HG02571 (cell line): Measurements from ENCODE around the gene TRIM32.

Experiments
- ATAC-seq: cut with Tn5 transposase; IDR thresholded peaks from one replicate; pipeline ENCODE4 v1.9.1; 2021; ENCODE audit warnings: mild to moderate bottlenecking, moderate library complexity; ENCODE audit not compliant: unreplicated experiment

The TRIM32 gene, protein sequence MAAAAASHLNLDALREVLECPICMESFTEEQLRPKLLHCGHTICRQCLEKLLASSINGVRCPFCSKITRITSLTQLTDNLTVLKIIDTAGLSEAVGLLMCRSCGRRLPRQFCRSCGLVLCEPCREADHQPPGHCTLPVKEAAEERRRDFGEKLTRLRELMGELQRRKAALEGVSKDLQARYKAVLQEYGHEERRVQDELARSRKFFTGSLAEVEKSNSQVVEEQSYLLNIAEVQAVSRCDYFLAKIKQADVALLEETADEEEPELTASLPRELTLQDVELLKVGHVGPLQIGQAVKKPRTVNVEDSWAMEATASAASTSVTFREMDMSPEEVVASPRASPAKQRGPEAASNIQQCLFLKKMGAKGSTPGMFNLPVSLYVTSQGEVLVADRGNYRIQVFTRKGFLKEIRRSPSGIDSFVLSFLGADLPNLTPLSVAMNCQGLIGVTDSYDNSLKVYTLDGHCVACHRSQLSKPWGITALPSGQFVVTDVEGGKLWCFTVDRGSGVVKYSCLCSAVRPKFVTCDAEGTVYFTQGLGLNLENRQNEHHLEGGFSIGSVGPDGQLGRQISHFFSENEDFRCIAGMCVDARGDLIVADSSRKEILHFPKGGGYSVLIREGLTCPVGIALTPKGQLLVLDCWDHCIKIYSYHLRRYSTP

DNA sequence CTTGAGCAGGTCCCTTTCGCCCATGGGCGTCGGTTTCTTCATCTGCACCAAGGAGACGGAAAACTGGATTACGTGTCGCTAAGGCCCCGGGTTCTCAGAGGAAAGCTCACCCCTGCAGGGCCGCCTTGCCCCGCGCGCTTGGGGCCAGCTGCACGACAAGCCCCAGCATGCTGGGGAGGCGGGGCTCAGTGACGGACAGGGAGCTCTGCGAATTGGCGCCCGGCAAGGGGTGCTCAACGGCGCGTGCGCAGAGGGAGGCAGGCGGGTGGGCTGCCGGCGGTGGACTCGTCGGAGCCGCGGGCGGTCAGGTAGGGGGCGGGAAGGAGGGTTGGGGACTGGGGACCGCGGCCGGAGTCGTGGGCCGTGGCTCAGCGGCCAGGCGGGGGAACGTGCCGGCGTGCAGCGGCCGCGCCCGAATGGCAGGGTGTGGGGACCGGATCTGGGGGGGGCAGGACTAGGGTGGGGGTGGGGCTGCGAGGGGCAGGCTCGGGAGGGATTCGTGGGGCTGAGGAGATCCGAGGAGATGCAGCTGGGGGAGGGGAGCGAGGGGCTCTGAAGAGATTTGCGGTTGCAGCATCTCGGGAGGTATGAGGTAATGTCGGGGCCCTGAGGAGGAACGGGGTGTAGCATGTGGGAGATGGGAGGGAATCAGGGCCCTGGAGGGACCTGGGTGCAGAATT is at the start of gene TRIM32:
Gene TRIM32, plus strand, starts transcription at position 232 of the 680 bp plus-strand sequence. CDS start 10,438 bp downstream, outside the sequence.
- ATAC-seq: peak; percentile 99

DNA sequence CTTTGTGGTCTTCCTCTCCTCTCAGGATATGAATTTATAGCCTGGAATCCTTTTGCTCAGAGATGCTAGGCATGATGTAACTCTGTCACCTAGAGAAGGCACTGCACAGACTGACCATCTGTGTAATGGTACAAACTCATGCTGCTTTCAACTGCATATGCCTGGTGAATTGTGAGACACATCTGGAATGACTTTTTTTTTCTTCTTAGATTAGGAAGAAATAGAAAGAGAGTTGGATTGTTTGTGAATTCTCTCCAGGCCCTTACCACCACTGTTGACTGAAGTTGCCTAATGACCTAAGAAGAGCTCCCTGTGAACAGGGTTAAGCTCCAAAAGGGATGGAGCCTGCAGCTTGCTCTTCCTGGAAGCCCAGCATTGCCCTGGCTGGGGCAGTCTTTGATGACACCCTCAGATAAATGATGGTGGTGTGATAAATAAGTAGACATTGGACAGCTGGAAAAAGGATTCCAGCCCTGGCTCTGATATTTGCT is 47.8 kb upstream of the TRIM32 start:
- no peak for ATAC-seq

DNA sequence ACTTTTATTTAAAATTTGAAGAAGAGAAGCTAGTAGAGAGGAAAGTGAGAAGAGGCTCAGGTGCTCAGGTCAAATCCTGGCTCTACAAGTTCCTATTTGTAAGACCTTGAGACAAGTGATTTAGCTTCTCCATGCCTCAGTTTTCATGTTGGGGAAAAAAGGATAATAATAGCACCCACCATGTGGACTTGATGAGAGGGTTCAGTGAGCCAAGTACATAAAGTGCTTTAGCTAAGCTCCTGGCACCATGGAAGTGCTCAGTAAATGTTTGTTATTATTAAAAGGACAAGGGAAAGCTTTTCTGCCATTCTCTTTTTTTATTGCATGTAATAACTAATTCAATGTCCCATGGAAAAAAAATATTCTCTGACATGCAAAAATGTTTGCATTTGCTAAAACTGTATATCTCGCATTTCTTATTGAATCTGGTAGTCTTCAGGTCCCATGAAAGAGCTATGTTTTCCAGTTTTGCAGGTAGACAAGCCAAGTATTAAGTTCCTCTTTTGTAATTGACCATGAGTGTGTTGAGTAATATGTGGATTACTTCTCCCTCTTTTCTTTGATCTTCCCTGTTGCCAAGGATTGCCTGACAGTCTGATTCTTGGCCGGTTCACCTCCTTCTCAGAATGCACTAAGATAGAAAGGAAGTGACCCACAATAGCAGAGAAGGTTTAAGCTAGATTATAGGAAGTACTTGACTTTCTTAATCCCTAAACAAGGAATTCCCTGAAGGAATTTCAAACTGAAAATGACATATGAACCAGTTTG is 45.6 kb upstream of the TRIM32 start:
- no peak for ATAC-seq

DNA sequence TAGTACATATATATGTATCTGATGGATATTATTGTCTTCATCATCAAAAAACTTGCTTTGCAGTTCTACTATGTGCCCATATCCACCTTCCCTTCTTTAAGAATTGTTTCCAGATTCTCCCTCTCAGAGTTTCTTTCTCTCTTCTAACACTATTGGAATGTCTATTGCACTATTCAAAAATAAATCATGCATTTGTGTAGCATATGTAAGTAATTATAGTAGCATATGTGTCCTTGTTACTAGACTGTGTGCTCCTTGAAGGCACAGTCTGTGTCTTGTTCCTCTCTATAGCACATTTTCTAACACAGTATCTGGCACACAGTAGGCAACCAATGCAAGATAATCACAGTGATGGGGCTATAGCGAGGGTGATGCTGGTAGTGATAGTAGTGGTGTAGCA is 43.4 kb upstream of the TRIM32 start:
- ATAC-seq: no peak

DNA sequence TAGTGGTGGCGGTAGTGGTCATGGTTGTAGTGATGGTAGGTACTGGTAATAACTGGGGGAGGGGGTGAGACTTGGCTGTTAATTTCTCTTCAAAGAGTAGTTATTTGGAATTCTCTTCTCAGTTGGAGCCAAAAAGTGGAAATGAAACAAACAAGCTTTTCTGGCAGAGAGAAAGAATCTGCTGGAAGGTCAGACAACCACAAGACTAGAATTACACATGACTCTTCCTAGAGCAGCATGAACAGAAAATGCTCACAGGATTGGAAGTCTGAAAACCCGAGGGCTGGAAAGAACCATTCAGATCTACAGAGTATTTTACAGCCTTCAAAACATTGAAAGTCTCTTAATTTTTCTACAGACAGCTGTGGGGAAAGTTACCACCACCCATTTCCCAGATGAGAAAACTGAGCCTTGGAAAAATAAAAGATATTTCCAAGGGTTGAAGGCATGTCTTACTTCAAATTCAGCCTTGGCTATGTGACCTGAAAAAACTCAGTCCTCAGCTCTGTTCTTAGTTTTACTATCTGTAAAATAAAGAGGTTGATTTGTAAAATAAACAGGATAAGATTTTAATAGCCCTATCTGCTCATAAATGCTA is 42.9 kb upstream of the TRIM32 start:
- no peak for ATAC-seq

DNA sequence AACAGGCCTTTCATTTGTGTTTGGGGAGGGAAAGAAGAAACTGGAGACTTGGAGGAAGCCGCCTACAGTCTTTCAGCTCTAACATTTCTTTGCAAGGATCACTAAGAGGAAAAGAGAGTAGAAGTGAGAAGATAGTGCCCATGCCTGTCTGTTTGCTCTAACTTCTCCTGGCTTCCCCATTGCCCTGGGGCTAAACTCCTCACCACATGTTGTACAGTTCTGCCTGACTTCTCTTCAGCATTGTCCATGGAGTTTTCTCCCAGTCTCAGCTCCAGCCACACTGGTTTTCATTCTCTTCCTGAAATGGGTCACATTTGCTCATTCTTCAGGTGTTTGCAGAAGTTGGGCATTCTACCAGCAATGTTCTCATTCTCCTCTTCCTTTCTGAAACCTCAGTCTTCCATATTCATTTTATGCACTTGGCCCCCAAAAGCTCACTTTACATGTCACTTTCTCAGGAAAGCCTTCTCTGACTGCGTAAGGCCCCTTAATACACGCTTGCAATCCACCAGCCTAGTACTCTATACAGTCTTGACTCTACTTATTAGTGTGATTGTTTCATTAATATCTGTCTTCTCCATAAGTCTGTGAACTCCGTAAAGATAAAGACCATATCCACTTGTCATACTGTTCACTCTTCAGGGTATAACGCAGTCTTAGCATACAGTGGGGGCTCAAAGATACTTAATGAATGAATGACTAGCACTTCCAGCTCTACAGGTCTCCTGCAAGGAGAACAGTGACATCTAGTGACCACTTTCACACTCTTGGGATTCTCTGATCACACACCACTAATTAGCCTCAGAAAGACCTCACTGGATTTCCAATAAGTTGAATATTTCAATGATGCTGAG is 40.2 kb upstream of the TRIM32 start:
- no peak for ATAC-seq

DNA sequence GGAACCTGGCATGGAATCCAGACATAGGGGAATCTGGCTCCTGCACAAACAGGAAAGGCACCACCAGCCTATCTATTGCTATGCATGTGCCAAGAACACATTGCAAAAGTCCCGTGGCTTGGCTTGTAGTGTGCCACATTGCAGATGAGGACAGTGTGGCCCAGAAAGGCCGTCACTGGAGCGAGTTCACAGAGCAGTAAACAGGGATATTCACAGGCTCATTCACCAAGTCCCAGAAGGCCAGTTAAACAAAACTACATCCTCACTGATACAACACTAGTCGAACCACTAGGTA is 39.6 kb upstream of the TRIM32 start:
- no peak for ATAC-seq

DNA sequence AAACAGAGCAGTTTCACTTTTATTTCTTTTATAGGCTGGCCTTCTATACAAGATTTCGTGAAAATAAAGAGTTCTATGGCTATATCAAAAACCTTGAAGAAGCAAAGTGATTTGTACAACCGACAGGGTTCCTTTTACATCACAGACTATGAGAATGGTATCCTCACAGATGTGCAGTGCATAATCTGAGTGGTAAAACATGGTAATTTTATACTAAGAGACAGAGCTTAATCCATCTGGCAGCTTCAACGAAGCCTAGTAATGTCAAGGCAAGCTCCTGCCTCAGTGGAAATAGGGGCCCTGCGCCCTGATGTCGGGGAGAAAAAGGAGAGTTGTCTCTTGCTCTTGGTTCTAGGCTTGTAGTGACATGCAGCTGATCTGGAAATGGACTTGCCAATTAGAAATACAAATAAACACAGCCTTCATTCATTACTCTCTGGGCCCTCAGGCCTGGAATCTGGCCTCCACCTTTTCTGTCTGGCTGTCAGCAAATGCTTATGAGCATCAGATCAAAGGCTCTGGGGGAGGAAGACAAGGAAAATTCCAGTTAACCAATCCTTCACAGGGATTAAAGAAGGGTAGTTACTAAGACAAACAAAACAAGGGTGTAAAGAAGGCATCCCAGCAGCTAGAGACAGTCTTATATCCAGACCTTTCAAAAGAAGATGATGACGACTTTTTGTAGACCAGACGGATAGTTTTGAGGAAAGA is 33.6 kb upstream of the TRIM32 start:
- ATAC-seq: no peak

DNA sequence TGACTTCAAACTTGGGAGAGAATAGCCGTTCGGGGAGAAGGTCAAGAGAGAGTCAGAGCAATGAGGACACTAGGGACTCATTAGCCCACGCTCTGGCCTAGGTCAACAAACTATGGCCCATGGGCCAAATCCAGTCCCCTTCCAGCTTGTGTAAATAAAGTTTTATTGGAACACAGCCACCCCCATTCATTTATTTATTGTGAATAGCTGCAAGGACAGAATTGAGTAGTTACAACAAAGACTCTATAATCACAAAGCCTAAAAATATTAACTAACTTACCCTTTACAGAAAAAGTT is 33.1 kb upstream of the TRIM32 start:
- ATAC-seq: no peak

DNA sequence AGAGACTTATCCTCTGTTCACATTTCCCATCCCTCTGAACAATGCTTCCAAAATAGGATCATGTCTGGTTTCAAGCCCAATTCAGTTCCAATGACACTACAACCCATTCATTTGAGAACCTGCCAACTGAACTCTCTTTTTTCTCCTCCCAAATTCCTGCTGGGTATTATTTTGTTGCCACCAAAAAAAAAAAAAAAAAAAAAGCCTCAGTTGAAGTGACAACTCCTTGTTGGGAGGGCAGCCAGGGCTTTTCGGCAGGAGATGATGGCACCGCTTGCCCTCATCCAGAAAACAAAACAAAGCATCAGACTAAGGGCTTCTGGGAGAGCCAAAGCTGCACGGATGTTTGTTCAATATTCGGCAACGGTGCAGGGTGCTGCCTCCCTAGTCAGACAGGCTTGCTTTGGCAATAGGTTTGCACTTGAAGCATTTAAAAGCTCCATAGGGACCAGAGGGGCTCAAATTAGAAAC is 30.6 kb upstream of the TRIM32 start:
- ATAC-seq: no peak

DNA sequence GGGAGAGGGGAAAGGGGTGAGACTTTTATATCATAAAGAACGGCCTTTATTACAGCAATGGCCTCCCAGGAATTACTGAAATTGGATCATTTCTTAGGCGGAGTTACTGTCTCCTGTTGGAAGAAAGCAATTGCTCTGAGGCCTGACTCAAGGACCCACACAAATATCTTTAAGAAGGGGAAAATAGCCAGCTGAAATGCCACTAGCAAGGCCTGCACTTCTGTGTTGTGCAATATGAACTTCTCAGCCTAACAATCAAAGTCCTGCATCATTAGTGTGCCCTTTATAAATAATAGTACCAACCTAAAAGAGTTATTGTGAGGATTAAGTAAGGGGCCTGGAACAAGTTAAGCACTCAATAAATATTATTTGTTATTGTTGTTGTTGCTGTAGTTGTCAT is 30.1 kb upstream of the TRIM32 start:
- no peak for ATAC-seq

DNA sequence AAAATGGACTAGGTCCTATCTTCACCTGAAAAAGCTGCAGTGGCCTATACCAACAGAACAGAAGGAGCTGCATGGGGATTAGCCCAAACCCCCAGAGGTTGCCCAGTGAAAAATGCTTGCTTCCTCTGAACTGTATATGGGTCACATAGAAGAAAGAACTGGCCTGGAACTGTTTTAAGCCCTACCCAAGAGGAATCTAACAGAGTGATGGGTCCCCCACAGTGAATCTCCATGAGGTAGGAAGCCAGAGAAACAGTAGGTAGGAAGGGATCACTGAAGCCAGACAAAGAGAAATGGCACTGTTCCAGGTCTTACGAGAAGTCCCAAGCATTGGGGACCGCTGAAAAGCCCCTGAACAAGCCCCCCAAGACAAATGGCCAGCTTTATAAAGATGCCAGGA is 28.8 kb upstream of the TRIM32 start:
- ATAC-seq: no peak

DNA sequence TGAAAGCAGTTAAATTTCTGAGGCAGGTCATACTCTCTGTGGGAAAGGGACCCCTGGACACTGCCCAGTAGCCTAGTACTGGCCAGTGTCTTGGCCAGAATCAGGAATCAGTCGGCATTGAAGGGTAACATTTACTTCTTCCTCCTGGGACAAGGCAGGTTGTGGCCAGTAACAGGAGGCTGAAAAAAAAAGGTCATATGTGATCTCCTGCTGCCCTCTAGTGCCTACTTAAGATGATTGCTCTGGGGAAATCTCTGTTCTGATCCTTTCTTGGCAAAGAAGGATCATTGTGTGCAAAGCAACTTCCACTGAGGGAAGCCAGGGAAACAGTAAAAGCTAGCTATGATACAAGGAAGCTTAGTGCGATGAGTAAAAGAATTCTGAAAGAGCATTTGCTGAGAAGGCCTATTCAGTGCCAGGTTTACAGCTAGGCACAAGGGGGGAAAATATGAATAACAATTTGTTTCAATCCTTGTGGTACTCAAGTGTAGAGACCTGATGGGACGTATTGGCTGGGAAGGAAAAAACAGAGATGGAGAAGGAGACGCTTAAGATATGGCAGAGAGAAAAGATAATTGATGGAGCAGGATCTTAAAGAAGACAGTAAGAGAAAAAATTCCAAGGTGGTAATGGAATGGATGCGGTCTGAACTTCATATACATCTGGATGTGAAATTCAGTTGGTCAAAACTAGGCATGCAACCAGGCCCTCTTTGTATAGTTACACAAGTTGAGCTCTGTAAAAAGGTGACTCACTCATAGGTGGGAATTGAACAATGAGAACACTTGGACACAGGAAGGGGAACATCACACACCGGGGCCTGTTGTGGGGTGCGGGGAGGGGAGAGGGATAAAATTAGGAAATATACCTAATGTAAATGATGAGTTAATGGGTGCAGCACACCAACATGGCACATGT is 25.8 kb upstream of the TRIM32 start:
- ATAC-seq: peak; percentile 76

DNA sequence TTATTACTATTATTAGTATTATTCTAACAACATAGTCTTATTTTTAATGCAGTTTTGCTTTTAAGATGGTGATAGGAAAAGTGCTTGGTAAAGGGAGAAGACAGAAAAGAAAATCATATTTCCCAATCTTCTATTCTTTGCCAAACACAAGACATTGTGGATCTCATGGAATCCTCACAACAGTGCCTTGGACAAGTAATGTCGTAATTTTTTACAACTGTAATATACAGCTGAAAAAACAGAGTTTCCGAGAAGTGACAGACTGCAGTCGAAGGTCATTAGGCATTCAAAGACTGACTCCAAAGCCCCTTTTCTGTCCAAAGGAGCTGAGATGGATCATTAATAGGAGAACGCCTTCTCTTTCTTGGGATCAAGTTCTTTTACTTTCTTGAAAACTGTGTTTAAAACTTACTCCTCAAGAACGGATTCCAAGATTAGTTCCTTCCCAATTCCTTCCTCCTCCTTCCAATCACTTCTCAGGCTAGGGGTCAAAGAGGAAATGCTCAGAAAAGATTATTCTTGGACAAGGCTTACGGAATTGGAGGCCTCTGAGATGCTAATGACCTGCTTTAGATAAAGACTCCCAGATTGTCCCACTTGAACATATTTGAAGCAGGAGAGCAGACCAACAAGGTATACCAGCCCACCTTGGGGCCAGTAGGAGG is 24.3 kb upstream of the TRIM32 start:
- ATAC-seq: no peak

DNA sequence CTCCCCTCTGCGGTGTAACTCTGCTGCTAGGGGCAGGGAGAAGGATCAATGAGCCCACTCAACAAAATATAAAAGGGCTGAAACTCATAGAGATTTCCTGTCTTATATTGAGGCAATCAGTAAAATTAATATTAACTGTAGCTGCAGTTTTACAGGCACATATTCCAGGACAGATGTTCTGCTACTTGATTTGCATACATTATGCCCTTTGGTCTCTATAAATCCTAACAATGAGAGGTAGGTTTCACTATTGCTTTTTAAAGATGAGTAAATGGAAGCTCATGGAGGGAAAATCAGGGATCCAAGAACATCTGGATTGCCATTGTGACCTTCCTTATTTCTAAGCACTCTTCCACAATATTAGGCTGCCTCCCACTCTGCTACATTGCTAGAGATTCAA is 23.5 kb upstream of the TRIM32 start:
- no peak for ATAC-seq

DNA sequence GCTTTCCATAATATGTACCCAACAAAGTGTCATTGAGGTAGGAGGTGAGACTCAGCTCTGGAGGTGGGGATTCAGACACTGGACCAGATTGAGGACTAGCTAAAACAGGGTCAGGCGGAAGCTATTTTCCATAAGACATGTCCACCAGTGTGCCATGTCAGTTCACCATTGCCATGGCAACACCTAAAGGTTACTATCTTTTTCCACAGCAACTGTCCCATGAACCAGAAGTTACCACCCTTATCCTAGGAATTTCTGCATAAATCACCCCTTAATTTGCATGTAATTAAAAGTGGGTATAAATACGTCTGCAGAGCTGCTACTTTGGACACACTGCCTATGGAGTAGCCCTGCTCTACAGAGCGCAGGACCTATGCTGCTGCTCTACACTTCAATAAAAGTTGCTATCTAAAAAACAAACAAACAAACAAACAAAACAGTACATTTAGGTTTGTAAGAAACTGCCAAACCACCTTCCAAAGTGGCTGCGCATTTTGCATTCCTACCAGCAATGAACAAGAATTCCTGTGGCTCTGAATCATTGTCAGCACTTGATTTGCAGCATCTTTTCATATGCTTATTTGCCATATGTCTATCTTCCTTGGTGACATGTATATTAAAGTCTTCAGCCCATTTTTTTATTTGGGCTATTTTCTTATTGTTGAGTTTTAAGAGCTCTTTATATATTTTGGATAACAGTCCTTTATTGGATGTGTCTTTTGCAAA is 18.0 kb upstream of the TRIM32 start:
- ATAC-seq: no peak

DNA sequence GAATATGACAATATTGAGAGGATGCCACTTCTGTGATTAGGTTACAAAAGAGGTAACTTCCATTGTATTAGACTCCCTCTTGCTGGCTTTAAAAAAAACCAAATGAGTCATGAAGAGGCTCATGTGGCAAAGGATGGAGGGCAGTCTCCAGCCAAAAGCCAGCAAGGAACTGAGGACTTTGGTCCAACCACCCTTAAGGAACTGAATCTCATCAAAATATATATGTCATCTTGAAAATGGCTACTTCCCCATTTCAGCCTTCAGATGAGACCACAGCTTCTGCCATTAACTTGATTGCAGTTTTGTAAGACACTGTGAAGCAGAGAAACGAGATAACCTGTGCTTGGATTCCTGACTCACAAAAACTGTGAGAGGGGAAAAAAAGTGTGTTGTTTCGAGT is 15.5 kb upstream of the TRIM32 start:
- ATAC-seq: no peak
